Spleen (tissue), 7 donors: ENCODE results near the gene REPS2.
"Not testable (repeated sequence)": the region's sequence is repeated elsewhere in the genome, so short reads cannot be mapped to it uniquely, and the experiment has no call there.

Experiments used
- POLR2A ChIP-seq, 3 donors: fragments of 450-650 bp; IDR thresholded peaks; one replicate each; pipeline ENCODE4 v1.5.1; 2017; ENCODE audit warnings: antibody characterized with exemption in 3 of 3, mild to moderate bottlenecking in 1 of 3
- POLR2AphosphoS5 ChIP-seq, 3 donors: sonication (generic); formaldehyde crosslinking; IDR thresholded peaks; one replicate each; pipeline ENCODE4 v1.5.1; 2017; ENCODE audit warnings: antibody characterized with exemption in 3 of 3
- TF ChIP-seq, protein P1 (sequence below), 11 experiments: fragments of 200-600 bp in 7 of 11; fragments of 450-650 bp in 4 of 11; sonication (generic) in 4 of 11; IDR thresholded peaks in 8 of 11; conservative IDR thresholded peaks in 3 of 11; 1 replicate in 7 of 11; 2 replicates in 4 of 11; pipeline versions ENCODE4 v1.4.0 to v1.8.0; 2016 to 2021; ENCODE audit warnings: antibody characterized with exemption in 11 of 11, inconsistent platforms in 4 of 11, mild to moderate bottlenecking in 1 of 11
- donor health status: DM: no; HTN: no; CAD: no; lungs with moderate emphysema.
- donor health status: DM: no; HTN: no; CAD: no.
- donor health status: DM: no; HTN: no; CAD: no.

- TF ChIP-seq, protein P1, sequence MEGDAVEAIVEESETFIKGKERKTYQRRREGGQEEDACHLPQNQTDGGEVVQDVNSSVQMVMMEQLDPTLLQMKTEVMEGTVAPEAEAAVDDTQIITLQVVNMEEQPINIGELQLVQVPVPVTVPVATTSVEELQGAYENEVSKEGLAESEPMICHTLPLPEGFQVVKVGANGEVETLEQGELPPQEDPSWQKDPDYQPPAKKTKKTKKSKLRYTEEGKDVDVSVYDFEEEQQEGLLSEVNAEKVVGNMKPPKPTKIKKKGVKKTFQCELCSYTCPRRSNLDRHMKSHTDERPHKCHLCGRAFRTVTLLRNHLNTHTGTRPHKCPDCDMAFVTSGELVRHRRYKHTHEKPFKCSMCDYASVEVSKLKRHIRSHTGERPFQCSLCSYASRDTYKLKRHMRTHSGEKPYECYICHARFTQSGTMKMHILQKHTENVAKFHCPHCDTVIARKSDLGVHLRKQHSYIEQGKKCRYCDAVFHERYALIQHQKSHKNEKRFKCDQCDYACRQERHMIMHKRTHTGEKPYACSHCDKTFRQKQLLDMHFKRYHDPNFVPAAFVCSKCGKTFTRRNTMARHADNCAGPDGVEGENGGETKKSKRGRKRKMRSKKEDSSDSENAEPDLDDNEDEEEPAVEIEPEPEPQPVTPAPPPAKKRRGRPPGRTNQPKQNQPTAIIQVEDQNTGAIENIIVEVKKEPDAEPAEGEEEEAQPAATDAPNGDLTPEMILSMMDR (IDR thresholded peaks at IDR 0.05 in 8 of 11, conservative IDR thresholded peaks at IDR 0.05 in 3 of 11): not testable (repeated sequence)
- TF ChIP-seq POLR2A, POLR2AphosphoS5 (IDR thresholded peaks at IDR 0.05): not testable (repeated sequence)
These were observed 22.3 kb downstream of the REPS2 start for GRCh38 chrX:16968753-16969152.
